H54 (cell line): ENCODE data around the gene TM7SF3.

Experiments used
- DNase-seq: peaks from one replicate; pipeline ENCODE4 v3.0.0; 2011; ENCODE audit warnings: low spot score, mixed read lengths; ENCODE audit not compliant: insufficient read length
- FAIRE-seq: peaks from 3 replicates; lab custom pipeline; 2011; peaks lifted over from hg19 to GRCh38; lab: Jason Lieb, UNC
- POLR2A ChIP-seq: IDR thresholded peaks from 2 replicates; pipeline ENCODE4 v1.6.1; 2011; ENCODE audit warnings: low read depth, mild to moderate bottlenecking, low read length

The TM7SF3 gene

GRCh38 chr12:27006797-27007467 lies 7.3 kb downstream of the TM7SF3 start:
- no peak for TF ChIP-seq POLR2A
- no peak for DNase-seq
- FAIRE-seq: no peak

DNA sequence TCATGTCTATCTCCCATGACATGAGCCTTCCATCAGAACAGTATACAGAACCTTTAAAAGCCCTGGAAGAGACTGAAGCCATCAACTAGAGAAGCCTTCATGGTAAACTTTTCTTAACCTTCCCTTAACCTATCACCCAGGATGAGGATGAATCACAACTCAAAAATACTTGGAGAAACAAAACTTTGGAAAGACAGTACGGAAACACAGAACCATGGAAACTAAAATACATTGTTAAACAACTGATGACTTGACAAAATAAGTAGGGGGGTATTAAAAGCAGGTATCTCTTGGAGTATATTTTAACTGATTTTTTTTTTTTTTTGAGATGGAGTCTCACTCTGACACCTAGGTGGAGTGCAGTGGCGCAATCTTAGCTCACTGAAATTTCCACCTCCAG lies 8.7 kb downstream of the TM7SF3 start:
- FAIRE-seq: no peak
- DNase-seq: no peak
- TF ChIP-seq POLR2A: no peak

DNA sequence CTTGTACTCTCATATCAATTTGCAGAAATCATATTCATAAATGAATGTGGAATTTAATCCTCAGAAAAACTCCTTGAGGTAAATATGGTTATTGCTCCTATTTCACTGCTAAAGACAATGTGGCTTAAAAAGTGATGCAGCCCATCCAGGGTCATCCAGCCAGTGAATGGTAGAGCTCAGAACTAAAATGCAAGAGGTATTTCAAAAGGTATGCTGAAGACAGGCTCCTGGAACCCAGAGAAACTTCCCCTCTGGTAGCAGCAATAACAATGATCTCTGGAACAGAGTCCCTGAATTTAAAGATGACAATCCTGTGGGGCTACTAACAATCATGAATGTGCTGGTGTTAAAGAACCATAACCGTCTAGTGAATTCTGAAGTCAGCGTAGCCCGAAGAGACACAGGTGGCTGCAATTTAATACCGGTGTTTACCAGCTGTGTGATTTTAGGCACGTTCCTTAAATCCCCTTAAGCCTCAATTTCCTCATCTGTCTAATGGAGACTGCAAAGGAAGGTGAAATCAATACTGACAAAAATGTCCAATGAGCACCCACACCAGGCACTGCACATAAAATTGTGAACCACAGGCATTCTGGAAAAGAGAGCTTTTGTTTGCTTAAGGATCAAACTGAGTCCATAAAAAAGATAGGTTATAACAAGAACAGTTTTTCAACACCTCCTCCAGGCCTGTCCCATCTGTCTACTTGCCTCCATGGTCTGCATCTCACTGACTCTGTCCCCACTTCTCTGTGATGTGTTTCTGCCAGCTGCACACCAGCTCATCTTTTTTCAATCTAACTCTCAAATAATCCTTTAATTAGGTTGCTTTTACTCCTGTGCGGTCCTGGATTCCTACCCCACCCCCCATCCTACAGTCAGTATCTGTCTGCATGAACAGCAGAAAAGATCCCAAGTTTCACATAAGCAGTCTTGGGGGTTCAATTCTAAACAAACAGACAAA lies 10.5 kb downstream of the TM7SF3 start:
- TF ChIP-seq POLR2A: no peak
- peak; percentile 20 for FAIRE-seq
- no peak for DNase-seq

DNA sequence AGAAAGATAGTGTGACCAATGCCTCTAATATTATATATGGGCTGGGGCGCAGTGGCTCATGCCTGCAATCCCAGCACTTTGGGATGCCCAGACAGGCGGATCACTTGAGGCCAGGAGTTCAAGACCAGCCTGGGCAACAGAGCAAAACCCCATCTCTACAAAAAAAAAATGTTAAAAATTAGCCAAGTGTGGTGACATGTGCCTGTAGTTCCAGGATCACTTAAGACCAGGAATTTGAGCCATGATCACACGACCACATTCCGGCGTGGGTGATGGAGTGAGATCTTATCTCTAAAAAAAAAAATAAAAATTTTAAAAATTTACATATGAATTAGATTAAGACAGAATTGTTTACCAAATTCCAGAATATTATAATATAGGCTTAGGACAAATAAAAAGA lies 12.0 kb downstream of the TM7SF3 start:
- no peak for DNase-seq
- TF ChIP-seq POLR2A: no peak
- FAIRE-seq: no peak

GRCh38 chr12:27001663-27002062 lies 12.5 kb downstream of the TM7SF3 start:
- TF ChIP-seq POLR2A: no peak
- FAIRE-seq (no peak), DNase-seq (no peak)

GRCh38 chr12:27000961-27001360 lies 13.2 kb downstream of the TM7SF3 start:
- FAIRE-seq (no peak), DNase-seq (no peak)
- TF ChIP-seq POLR2A: no peak

GRCh38 chr12:26997003-26997402 lies 17.2 kb downstream of the TM7SF3 start:
- FAIRE-seq (no peak), DNase-seq (no peak)
- no peak for TF ChIP-seq POLR2A

DNA sequence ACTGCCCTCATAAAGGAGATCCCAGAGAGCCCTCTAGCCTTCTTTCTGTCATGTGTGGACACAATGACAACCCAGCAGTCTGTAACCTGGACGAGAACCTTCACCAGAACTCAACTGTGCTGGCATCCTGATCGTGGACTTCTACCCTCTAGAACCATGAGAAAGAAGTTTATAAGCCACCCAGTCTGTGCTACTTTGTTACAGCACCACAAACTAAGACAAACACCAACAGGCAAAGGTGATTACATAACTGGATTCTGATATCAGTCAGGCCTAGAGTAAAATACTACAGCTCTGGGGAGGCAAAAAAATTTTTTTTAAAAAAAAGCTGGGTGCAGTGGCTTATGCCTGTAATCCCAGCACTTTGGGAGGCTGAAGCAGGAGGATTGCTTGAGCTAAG lies 18.5 kb downstream of the TM7SF3 start:
- FAIRE-seq (no peak), DNase-seq (no peak)
- no peak for TF ChIP-seq POLR2A

DNA sequence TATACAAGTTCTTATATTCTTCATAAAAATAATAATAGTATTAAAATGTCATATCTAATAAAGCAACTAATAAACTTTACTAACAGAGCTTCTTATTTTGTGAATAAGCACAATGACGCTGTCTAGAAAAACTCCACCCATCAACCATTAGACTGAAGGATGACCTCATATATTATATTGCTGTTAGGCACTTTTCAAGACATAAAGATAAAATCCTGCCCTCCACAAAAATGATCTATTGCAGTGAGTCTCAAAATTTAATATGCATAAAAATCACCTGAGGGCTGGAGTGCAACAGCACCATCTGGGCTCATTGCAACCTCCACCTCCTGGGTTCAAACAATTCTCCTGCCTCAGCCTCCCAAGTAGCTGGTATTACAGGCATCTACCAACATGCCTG lies 20.1 kb downstream of the TM7SF3 start:
- no peak for TF ChIP-seq POLR2A
- no peak for DNase-seq
- no peak for FAIRE-seq

DNA sequence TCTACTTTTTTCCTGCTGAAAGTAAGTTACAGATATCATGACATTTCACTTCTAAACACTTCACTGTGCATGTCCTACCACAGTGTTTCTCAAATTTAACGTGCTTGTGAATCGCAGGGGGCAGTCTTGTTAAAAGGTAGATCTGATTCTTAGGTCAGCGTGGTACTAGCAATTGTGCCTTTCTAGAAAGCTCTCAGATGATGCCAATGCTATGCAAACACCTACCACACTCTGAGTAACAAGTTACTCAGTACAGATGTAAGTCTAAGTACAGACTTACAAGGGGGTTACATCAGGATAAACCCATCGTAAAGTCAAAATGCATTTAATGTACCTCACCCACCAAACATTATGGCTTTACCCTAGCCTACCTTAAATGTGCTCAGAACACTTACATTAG lies 22.4 kb downstream of the TM7SF3 start:
- FAIRE-seq (peak; percentile 30), DNase-seq (no peak)
- TF ChIP-seq POLR2A: no peak

GRCh38 chr12:26989873-26990272 lies 24.3 kb downstream of the TM7SF3 start:
- no peak for TF ChIP-seq POLR2A
- no peak for DNase-seq
- no peak for FAIRE-seq

- TF ChIP-seq POLR2A: no peak
- no peak for DNase-seq
- FAIRE-seq: no peak
Observed at GRCh38 chr12:26988703-26989102, 25.5 kb downstream of the TM7SF3 start.

GRCh38 chr12:26987634-26988424 lies 26.4 kb downstream of the TM7SF3 start:
- DNase-seq (no peak), FAIRE-seq (no peak)
- no peak for TF ChIP-seq POLR2A

- no peak for TF ChIP-seq POLR2A
- FAIRE-seq: no peak
- no peak for DNase-seq
Observed at GRCh38 chr12:26982866-26983265, 31.3 kb downstream of the TM7SF3 start.
